Central memory CD8-positive, alpha-beta T cell (primary cell): Measurements from ENCODE around the gene NSG1.

Experiments
- ATAC-seq: fragments of 150-1000 bp; cut with Tn5 transposase; replicated peaks from 2 replicates; pipeline ENCODE4 v1.10.0; 2022; ENCODE audit warnings: mild to moderate bottlenecking, moderate FRiP score, moderate number of reproducible peaks; ENCODE audit not compliant: poor library complexity, severe bottlenecking; ENCODE audit errors: extremely low read depth
- DNase-seq, 2 donors: peaks; one replicate each; pipeline ENCODE4 v3.0.0; 2021; ENCODE audit warnings: low spot score in 2 of 2
- H3K27ac Mint-ChIP-seq: one replicate; pipeline ENCODE4 v1.8.0; 2022; ENCODE audit warnings: low read depth, mild to moderate bottlenecking, moderate library complexity, mixed read lengths
- H3K27me3 Mint-ChIP-seq: one replicate; pipeline ENCODE4 v1.8.0; 2022; ENCODE audit warnings: mixed read lengths
- H3K36me3 Mint-ChIP-seq: one replicate; pipeline ENCODE4 v1.8.0; 2022; ENCODE audit warnings: mild to moderate bottlenecking, moderate library complexity, mixed read lengths; ENCODE audit not compliant: insufficient read depth
- H3K4me1 Mint-ChIP-seq: one replicate; pipeline ENCODE4 v1.8.0; 2022; ENCODE audit warnings: mixed read lengths
- H3K4me3 Mint-ChIP-seq: one replicate; pipeline ENCODE4 v1.8.0; 2022; ENCODE audit warnings: mild to moderate bottlenecking, moderate library complexity, mixed read lengths
- H3K9me3 Mint-ChIP-seq: one replicate; pipeline ENCODE4 v1.8.0; 2022; ENCODE audit warnings: mixed read lengths

NSG1 gene

DNA sequence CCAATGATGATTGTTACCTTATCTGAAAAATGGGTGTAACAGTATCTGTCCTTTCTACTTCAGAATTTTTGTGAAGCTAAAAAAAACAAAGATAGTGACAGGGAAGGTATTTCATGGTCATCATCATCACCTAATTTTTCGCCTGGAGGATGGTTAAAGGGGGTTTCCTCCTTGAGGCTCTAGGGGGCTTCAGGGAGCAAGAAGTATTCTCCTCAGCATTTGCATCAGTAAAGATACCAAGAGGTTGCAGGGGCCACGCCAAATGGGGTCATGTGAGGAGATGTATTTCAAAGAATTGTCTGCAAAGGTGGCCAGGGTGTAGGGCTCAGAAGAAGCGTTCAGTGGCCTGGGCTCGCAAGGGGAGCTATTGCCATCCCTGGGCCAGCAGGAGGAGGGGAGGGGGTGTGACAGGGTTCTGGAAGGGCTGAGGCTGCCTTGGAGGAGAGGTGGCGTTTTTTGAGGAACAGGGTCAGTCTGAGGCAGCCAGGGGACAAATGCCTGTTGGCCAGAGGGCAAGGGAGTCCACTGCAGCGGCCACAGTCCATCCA, 7.3 kb upstream of the NSG1 start:
- Mint-ChIP-seq H3K9me3 (no peaks in the 10 kb centered on the region), H3K27me3 (peaks cover 42% of the 10 kb centered on the region), H3K4me1 (no peaks in the 10 kb centered on the region), H3K27ac (no peak overlapping the region), H3K36me3 (no peaks in the 10 kb centered on the region), H3K4me3 (no peak overlapping the region)
- ATAC-seq (no peak), DNase-seq (no peak)

DNA sequence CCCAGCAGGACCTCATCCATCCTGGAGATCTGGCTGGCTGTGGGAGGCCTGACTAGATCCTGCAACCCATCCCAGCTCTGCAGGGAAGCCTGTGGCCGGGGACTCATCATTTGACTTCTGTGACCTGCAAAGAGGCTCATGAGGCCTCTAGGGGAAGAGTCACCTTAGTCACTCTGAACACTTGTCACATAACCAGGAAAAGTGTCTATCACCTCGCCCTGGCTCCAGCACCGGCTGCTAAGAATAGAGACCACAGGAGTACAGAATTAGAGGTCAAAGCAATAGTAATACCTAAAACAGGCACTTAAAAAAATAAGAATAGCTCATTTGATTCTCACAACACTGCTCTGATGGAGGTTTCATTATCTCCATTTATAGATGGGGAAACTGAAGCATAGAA, 3.8 kb upstream of the NSG1 start:
- H3K9me3 Mint-ChIP-seq, result no peaks in the 10 kb centered on the region

DNA sequence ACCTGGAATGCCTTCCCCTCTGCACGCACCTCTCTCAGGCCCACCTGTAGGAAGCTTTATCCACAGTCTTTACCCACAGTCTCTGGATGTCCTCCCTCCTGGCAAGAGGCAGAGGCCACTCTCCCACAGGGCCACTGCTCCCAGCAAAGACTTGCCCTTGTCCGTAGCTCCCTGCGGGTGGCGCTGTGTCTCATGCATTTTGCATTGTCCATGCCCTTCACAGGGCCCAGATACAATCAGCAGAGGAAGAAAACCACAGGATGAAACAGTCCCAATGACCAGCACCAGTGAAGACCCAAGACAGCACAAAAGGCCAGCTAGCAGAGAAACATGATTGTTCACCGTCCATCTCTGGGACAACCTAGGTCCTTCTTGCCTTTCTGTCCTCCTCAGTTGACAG, 2.1 kb upstream of the NSG1 start:
- no peak for DNase-seq
- ATAC-seq, result no peak
- Mint-ChIP-seq H3K27ac (no peak overlapping the region), H3K9me3 (no peaks in the 10 kb centered on the region), H3K27me3 (peaks cover 37% of the 10 kb centered on the region), H3K36me3 (peaks cover 2% of the 10 kb centered on the region), H3K4me1 (peaks cover 19% of the 10 kb centered on the region), H3K4me3 (peak overlapping the region; percentile 6)

More for the DNA sequence above, 3.8 kb upstream of the NSG1 start:
- Mint-ChIP-seq H3K27ac (no peak overlapping the region), H3K4me3 (no peak overlapping the region), H3K36me3 (no peaks in the 10 kb centered on the region), H3K4me1 (peaks cover 8% of the 10 kb centered on the region), H3K27me3 (peaks cover 29% of the 10 kb centered on the region)
- DNase-seq, result no peak
- no peak for ATAC-seq

DNA sequence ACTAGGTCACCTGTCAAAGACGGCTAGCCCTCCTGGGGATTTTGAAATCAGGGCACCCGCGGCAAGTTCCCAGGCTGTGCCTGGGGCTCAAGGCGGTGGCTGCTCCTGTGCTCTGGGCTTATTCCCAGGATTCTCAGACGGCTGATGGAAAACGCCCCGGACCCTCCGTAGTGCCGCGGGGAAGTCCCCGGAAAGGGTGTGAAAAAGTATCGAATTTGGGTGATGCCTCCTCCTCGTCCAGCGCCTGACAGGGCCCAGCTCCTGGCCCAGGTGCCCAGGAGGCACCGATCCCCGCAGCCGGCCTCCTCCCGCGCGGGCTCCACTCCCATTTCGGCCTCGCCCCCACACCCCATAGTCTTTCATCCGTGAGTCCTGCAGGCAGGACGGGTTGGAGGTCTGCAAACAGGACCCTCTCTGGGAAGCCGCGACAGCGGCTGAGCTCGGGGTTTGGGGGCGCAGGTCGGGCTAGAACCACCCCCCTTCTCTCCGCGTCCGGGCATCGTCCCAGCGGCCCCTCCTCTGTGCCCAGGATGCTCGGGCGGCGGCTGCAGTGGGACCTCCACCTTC, 1.1 kb upstream of the NSG1 start:
- peaks cover 35% of the 10 kb centered on the region for H3K27me3 Mint-ChIP-seq
- peaks cover 2% of the 10 kb centered on the region for H3K36me3 Mint-ChIP-seq
- ATAC-seq (no peak), DNase-seq (no peak)
- H3K4me1 Mint-ChIP-seq, result peaks cover 19% of the 10 kb centered on the region
- H3K9me3 Mint-ChIP-seq, result no peaks in the 10 kb centered on the region
- H3K4me3 Mint-ChIP-seq, result peak overlapping the region; percentile 83
- H3K27ac Mint-ChIP-seq, result no peak overlapping the region

DNA sequence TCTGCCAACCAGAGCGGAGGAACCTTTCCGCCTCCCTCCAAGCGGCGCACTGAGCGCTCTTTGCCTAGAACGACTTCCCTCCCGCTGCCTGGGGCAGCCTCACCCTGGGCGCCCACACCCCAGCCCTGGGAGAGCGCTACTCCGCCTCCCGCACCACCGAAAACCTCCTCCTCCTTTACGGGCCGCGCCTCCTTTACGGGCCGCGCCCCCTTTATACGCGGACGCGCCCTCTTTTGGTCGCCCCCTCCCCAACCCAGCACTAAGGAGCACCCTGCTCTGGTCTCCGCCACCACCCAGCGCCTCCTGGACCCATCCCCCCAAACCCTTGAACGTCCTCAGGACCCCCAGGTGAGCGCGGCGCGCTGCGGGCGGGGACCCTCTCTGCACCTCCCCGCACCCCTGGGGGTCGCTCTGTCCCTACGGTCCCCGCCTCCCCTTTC, 586 bp upstream of the NSG1 start:
- Mint-ChIP-seq H3K4me1 (peaks cover 19% of the 10 kb centered on the region), H3K9me3 (no peaks in the 10 kb centered on the region), H3K27me3 (peaks cover 35% of the 10 kb centered on the region), H3K27ac (no peak overlapping the region), H3K4me3 (peak overlapping the region; percentile 83), H3K36me3 (peaks cover 2% of the 10 kb centered on the region)
- DNase-seq (no peak), ATAC-seq (peak; percentile 45)

DNA sequence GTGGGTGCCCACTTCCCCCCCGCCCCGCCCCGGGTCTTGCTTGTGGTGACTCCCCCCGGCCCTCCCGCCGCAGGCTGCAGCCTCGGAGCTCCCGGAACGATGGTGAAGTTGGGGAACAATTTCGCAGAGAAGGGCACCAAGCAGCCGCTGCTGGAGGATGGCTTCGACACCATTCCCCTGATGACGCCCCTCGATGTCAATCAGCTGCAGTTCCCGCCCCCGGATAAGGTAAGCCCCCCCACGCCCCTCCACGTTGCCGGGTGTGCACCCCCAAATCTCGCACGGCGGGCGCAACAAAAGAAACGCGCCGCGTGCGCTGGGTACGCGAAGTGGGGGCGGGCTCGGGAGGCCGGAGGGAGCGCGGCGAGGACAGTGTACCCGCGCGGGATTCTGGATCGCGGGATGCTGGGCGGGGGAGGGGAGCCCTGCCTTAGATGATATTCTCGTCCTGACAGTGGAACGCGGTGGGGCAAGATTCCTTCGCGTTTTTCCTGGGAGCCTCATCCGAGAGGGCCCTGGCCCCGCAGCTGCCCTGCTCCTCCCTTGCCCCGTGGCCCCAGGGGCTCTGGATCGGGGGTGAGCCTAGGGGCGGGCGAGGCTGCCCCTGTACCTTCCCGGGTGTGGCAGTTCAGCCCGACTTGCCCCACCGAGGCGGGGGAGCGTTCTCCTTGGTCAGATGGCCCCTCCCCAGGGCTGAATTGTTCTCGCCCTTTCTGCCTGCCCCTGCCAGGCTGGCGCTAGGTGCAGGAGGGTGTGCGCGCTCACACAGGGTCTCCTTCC, 819 bp downstream of the NSG1 start:
- Mint-ChIP-seq H3K4me1 (peaks cover 19% of the 10 kb centered on the region), H3K27me3 (peaks cover 35% of the 10 kb centered on the region), H3K27ac (no peak overlapping the region), H3K36me3 (peaks cover 2% of the 10 kb centered on the region), H3K9me3 (no peaks in the 10 kb centered on the region), H3K4me3 (peak overlapping the region; percentile 74)
- peak; percentile 37 for ATAC-seq
- DNase-seq, result no peak

DNA sequence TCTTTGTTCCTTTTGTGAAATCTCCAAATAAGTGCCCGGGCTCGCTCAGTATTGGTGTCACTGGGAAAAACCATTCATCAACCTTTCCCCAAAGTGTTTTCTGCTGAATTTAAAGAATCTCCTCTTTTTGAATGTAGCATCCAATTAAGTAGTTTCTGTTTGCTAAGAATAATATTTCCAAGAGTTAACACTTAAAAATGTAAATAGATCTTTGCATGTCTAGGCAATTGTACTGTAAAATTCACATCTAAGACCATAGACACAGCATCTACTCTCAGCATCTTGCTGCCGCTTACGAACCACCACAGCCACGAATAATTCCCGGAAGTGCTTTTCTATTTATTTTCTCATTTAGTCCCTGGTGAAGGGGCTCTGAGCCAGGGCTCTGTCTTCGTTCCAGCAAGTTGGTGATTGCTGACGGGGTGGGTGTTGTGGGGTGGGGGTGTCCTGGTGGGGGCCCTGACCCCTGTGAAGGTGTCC, 1.4 kb downstream of the NSG1 start:
- no peak for DNase-seq
- Mint-ChIP-seq H3K27ac (no peak overlapping the region), H3K9me3 (no peaks in the 10 kb centered on the region), H3K27me3 (peaks cover 35% of the 10 kb centered on the region), H3K4me1 (peaks cover 19% of the 10 kb centered on the region), H3K4me3 (peak overlapping the region; percentile 74), H3K36me3 (peaks cover 2% of the 10 kb centered on the region)
- no peak for ATAC-seq

DNA sequence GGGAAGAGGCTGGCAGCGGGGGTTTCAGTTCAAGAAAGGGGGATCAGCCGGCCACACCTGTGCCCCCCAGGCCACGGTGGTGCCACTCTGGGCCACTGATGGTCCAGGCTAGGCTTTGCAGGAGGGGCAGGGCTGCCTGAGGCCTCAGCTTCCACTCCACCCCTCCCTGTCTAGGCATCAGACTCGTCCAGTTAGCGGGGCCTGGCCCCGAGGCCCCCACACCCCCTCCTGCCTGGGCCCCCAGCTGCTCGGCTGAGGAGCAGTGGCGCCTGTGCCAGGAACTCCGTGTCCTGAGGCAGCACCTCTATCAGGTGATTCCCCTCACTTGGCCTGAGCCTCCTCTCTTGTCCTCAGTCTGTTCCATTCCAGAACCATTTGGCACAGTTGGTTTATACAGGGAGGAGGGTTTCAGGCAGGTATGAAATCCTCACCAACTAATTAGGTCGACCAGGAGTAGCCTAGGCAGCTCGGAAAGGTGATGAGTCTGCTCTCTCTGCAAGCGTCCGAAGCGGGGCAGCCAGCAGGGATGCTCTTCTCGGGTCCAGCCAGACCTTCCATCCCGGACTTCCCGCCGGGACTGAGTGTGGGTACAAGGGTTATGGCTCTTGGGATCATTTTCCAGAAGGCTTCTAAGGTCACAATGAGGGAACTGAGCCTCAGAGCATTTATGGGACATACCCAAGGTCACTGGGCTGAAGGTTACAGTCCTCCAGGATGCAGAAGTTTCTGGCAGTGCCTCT, 2.1 kb downstream of the NSG1 start:
- Mint-ChIP-seq H3K9me3 (no peaks in the 10 kb centered on the region), H3K36me3 (peaks cover 3% of the 10 kb centered on the region), H3K27ac (no peak overlapping the region), H3K4me1 (peaks cover 24% of the 10 kb centered on the region), H3K27me3 (peaks cover 34% of the 10 kb centered on the region), H3K4me3 (no peak overlapping the region)
- DNase-seq (no peak), ATAC-seq (no peak)

DNA sequence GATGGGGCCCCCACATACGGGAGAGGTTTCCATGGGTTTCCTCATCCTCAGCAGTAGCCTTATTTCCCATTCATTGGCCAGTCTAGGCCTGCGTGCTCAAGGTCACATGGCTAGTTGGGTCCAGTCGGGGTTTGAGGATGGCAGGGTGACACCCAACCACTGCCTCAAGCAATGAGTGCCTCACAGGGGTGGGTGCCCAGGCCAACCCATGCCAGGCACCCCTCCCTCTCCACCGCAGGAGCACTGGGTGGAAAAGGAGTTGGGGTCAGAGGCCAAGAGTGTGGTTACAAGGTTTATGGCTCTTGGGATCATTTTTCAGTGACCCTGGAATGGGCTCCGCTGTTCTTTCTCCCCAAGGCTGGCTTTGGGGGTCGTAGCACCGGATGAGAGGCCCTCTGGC, 3.1 kb downstream of the NSG1 start:
- no peak overlapping the region for H3K4me3 Mint-ChIP-seq
- no peak for DNase-seq
- no peak overlapping the region for H3K27ac Mint-ChIP-seq
- H3K36me3 Mint-ChIP-seq, result peaks cover 5% of the 10 kb centered on the region
- peaks cover 30% of the 10 kb centered on the region for H3K4me1 Mint-ChIP-seq
- no peak for ATAC-seq
- peaks cover 24% of the 10 kb centered on the region for H3K27me3 Mint-ChIP-seq
- no peaks in the 10 kb centered on the region for H3K9me3 Mint-ChIP-seq

DNA sequence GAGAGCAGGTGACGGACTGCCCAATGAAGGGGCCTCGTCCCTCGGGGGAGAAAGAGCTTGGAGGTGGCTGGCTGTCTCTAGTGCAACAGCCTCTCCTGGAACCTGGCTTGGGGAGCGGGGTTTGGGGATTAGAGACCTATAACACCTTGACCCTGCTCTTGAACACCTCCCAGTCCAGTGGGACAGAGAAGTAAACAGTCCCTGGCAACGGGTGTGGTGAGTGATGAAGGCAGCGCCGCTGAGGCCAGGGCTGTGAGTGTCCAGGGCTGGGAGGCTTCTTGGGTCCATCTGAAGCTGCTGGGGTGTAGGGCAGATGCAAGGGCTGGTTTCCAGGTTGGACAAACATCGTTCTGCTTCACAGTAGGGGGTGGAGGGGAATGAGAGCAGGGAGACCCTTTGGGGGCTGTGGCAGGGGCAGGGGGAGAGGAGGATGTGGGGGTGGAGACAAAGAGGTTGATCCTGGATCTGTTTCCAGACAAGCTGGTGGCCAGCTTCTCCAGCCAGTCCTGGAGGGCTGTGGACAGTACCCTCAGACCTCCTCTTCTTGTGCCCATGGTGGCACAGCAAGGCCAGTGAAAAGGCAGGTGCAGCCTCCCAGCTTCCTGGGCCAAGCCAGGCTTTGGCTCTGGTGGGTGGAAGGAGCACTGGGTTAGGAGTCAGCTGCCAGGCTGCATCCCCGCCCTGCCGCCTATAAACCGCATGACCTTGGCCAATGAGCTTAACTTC, 3.8 kb downstream of the NSG1 start:
- Mint-ChIP-seq H3K4me3 (no peak overlapping the region), H3K9me3 (no peaks in the 10 kb centered on the region), H3K36me3 (peaks cover 7% of the 10 kb centered on the region), H3K4me1 (peaks cover 33% of the 10 kb centered on the region), H3K27ac (no peak overlapping the region), H3K27me3 (peaks cover 20% of the 10 kb centered on the region)
- DNase-seq, result no peak
- ATAC-seq, result no peak

DNA sequence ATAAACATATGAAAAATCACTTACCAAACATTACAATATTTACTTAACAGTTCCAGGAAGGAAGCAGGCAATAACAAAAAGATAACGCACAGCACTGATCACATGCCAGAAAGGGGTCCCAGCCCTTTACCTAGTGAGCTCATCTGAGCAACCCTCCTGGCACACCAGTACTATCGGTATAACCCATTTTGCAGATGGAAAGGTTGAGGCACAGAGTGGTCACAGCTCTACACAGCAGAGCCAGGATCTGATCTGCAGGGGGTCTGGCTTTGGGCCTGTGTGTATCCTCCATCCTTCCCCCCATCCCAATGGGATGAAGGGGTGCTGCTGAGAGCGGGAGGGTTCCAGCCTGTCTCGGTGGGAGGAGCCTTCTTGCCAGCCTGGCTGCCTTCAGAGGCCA, 5.0 kb downstream of the NSG1 start:
- H3K4me3 Mint-ChIP-seq, result no peak overlapping the region
- peaks cover 33% of the 10 kb centered on the region for H3K4me1 Mint-ChIP-seq
- H3K27me3 Mint-ChIP-seq, result peaks cover 20% of the 10 kb centered on the region
- no peaks in the 10 kb centered on the region for H3K9me3 Mint-ChIP-seq
- H3K36me3 Mint-ChIP-seq, result peaks cover 7% of the 10 kb centered on the region
- H3K27ac Mint-ChIP-seq, result no peak overlapping the region
- ATAC-seq, result no peak
- no peak for DNase-seq

DNA sequence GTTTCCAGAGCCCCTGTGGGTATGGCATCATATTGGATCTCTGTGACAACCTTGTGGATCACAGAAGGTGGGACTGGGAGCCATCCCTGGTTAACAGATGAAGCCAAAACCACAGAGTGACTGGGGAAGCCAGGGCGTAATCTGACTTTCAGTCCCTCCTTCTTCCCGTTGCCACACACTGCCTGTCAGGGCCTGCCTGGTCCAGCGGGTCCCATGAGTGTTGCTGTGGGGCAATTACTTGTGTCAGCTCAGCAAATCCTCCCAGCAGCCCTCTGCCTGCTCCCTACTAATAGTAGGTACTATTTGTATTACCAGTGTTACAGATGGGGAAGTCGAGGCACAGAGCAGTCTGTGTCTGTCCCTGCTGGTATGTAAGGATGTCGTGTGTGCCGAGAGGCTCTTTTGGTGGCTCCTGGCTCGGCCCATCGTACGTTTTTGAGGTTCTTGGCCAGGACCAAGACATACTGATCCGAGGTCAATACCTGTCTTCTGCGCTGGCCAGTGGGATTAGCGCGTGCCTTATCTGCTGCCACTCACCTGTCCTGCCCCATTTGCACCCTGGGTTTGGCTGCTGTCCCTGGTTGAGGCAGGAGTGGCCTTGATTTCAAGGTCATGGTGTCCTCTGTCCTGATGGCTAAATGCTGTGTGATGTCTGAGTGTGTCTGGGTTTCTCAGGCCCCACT, 5.7 kb downstream of the NSG1 start:
- ATAC-seq (no peak), DNase-seq (no peak)
- no peak overlapping the region for H3K27ac Mint-ChIP-seq
- peaks cover 7% of the 10 kb centered on the region for H3K36me3 Mint-ChIP-seq
- peaks cover 24% of the 10 kb centered on the region for H3K27me3 Mint-ChIP-seq
- H3K4me1 Mint-ChIP-seq, result peaks cover 35% of the 10 kb centered on the region
- no peaks in the 10 kb centered on the region for H3K9me3 Mint-ChIP-seq
- no peak overlapping the region for H3K4me3 Mint-ChIP-seq
